Type B pancreatic cell (in vitro differentiated cells): ENCODE results near the gene CSNK2B. TPM values are rescaled to one million over a fixed set of nuclear protein-coding genes. Genes with fewer than 3 reads are reported as not detected.

ENCODE experiments used
- DNase-seq: peaks from one replicate; pipeline ENCODE4 v3.0.0; 2021; ENCODE audit warnings: mixed read lengths; ENCODE audit not compliant: unreplicated experiment; ENCODE audit errors: extremely low spot score
- H3K27ac Mint-ChIP-seq: 2 replicates; pipeline ENCODE4 v1.8.0; 2021; ENCODE audit warnings: mild to moderate bottlenecking, mixed read lengths
- H3K27me3 Mint-ChIP-seq: 2 replicates; pipeline ENCODE4 v1.8.0; 2021; ENCODE audit warnings: mixed read lengths
- H3K36me3 Mint-ChIP-seq: 2 replicates; pipeline ENCODE4 v1.8.0; 2021; ENCODE audit warnings: mixed read lengths
- H3K4me1 Mint-ChIP-seq: one replicate; pipeline ENCODE4 v1.8.0; 2021; ENCODE audit warnings: mixed read lengths; ENCODE audit not compliant: unreplicated experiment
- H3K4me3 Mint-ChIP-seq: 2 replicates; pipeline ENCODE4 v1.8.0; 2021; ENCODE audit warnings: mild to moderate bottlenecking, mixed read lengths
- H3K9me3 Mint-ChIP-seq: 2 replicates; pipeline ENCODE4 v1.8.0; 2021; ENCODE audit warnings: mixed read lengths
- total RNA-seq: library from RNA; stranded (reverse); gene quantifications from 2 replicates; pipeline ENCODE4 v1.2.1, GENCODE V29; 2021; ENCODE audit warnings: low replicate concordance
- TF ChIP-seq, protein P1 (sequence below): fragments of 200-600 bp; sonication (generic); conservative IDR thresholded peaks from 2 replicates; pipeline ENCODE4 v1.5.0; 2021; ENCODE audit warnings: antibody characterized with exemption, mild to moderate bottlenecking

The CSNK2B gene
- total RNA-seq, 1 donor from 2014 or later, result 175 TPM

- DNase-seq, result no peak
- no peaks in the 10 kb centered on the region for H3K9me3 Mint-ChIP-seq
- H3K27me3 Mint-ChIP-seq, result no peaks in the 10 kb centered on the region
- no peaks in the 10 kb centered on the region for H3K36me3 Mint-ChIP-seq
- H3K4me1 Mint-ChIP-seq, result peaks cover 28% of the 10 kb centered on the region
- peak overlapping the region; percentile 36 for H3K27ac Mint-ChIP-seq
- H3K4me3 Mint-ChIP-seq, result no peak overlapping the region
- TF ChIP-seq, protein P1, sequence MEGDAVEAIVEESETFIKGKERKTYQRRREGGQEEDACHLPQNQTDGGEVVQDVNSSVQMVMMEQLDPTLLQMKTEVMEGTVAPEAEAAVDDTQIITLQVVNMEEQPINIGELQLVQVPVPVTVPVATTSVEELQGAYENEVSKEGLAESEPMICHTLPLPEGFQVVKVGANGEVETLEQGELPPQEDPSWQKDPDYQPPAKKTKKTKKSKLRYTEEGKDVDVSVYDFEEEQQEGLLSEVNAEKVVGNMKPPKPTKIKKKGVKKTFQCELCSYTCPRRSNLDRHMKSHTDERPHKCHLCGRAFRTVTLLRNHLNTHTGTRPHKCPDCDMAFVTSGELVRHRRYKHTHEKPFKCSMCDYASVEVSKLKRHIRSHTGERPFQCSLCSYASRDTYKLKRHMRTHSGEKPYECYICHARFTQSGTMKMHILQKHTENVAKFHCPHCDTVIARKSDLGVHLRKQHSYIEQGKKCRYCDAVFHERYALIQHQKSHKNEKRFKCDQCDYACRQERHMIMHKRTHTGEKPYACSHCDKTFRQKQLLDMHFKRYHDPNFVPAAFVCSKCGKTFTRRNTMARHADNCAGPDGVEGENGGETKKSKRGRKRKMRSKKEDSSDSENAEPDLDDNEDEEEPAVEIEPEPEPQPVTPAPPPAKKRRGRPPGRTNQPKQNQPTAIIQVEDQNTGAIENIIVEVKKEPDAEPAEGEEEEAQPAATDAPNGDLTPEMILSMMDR, result no peak
Observed at GRCh38 chr6:31712296-31712695, 46.4 kb downstream of the CSNK2B start.

GRCh38 chr6:31713465-31713864 lies 47.6 kb downstream of the CSNK2B start:
- H3K27ac Mint-ChIP-seq, result peak overlapping the region; percentile 93
- peak overlapping the region; percentile 80 for H3K4me3 Mint-ChIP-seq
- H3K4me1 Mint-ChIP-seq, result peaks cover 40% of the 10 kb centered on the region
- TF ChIP-seq, protein P1, result no peak
- H3K36me3 Mint-ChIP-seq, result no peaks in the 10 kb centered on the region
- DNase-seq, result no peak
- H3K27me3 Mint-ChIP-seq, result no peaks in the 10 kb centered on the region
- no peaks in the 10 kb centered on the region for H3K9me3 Mint-ChIP-seq

GRCh38 chr6:31713991-31714684 lies 48.3 kb downstream of the CSNK2B start:
- H3K4me3 Mint-ChIP-seq, result peak overlapping the region; percentile 80
- TF ChIP-seq, protein P1, result no peak
- H3K4me1 Mint-ChIP-seq, result peaks cover 44% of the 10 kb centered on the region
- no peaks in the 10 kb centered on the region for H3K36me3 Mint-ChIP-seq
- DNase-seq, result no peak
- no peaks in the 10 kb centered on the region for H3K27me3 Mint-ChIP-seq
- no peaks in the 10 kb centered on the region for H3K9me3 Mint-ChIP-seq
- H3K27ac Mint-ChIP-seq, result peak overlapping the region; percentile 93

GRCh38 chr6:31715022-31715958 lies 49.4 kb downstream of the CSNK2B start, which contains the start of gene LY6G6D:
LY6G6D (plus strand) TSS chr6:31715348; CDS start chr6:31715356, 8 bp downstream.
- H3K4me1 Mint-ChIP-seq, result peaks cover 46% of the 10 kb centered on the region
- peak within 1 kb of the TSS; percentile 93 for H3K27ac Mint-ChIP-seq
- no peak for DNase-seq

DNA sequence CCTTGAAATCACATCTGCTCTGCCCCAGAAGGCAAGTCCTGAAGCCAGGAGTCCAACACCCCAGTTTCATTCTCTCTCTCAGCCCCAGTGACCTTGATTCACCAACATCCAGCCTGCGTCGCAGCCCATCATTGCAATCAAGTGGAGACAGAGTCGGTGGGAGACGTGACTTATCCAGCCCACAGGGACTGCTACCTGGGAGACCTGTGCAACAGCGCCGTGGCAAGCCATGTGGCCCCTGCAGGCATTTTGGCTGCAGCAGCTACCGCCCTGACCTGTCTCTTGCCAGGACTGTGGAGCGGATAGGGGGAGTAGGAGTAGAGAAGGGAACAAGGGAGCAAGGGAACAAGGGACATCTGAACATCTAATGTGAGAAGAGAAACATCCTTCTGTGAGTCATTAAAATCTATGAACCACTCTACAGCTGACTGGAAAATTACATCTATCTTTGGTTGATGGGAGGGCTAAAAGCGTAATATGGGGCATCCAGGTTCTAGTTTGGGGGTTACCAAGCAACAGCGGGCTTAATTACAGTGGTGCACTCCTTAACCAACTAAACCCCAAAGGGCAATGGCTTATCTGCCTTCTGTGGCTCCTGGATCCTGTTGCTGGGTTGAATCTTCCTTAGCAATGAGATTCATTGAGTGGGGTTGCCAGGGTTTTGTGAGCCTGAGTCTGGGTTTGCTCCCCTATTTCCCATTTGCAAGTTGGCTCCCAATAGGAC lies 51.8 kb downstream of the CSNK2B start:
- Mint-ChIP-seq H3K4me1 (peaks cover 37% of the 10 kb centered on the region), H3K27me3 (no peaks in the 10 kb centered on the region), H3K9me3 (peaks cover 5% of the 10 kb centered on the region), H3K4me3 (peak overlapping the region; percentile 67), H3K36me3 (no peaks in the 10 kb centered on the region), H3K27ac (peak overlapping the region; percentile 90)
- no peak for DNase-seq
- TF ChIP-seq, protein P1, result no peak

More at GRCh38 chr6:31715022-31715958, 49.4 kb downstream of the CSNK2B start, which contains the start of gene LY6G6D:
- no peaks in the 10 kb centered on the region for H3K27me3 Mint-ChIP-seq
- H3K9me3 Mint-ChIP-seq, result peaks cover 2% of the 10 kb centered on the region
- no peaks in the 10 kb centered on the region for H3K36me3 Mint-ChIP-seq
- H3K4me3 Mint-ChIP-seq, result peak within 1 kb of the TSS; percentile 80
- TF ChIP-seq, protein P1, result no peak
